GM12878 (cell line): ENCODE data around the gene SVBP. TPM values are rescaled to one million over a fixed set of nuclear protein-coding genes. Genes with fewer than 3 reads are reported as not detected.
A peak's percentile ranks its signal among the peaks of the same experiment; 100 is the strongest.

Experiments
- ATAC-seq: fragments of 200-7000 bp; cut with Tn5 transposase; 3 replicates; pipeline ENCODE4 v1.9.1; 2020; ENCODE audit warnings: mild to moderate bottlenecking, moderate library complexity
- BruUV-seq: library from RNA; stranded (reverse); fragments of 400-500 nt; replicated peaks from 2 replicates; lab custom pipeline; 2021; lab: Mats Ljungman, UMichigan
- CTCF ChIA-PET: fragments of 300-600 bp; sonication (Branson Sonifier 250); formaldehyde crosslinking; extraction: SDS; loops from one replicate; lab custom pipeline; 2021; ENCODE audit warnings: inconsistent platforms; lab: Yijun Ruan, JAX
- POLR2A ChIA-PET: fragments of 350-600 bp; formaldehyde crosslinking; extraction: SDS; loops from one replicate; lab custom pipeline; 2021; ENCODE audit warnings: inconsistent platforms; lab: Charles Lee
- RAD21 ChIA-PET: fragments of 300-600 bp; sonication (Branson Sonifier 250); formaldehyde crosslinking; loops from one replicate; lab custom pipeline; 2023; ENCODE audit warnings: antibody characterized with exemption; ENCODE audit not compliant: unreplicated experiment; lab: Charles Lee
- SMC1A ChIA-PET: fragments of 300-600 bp; sonication (Branson Sonifier 250); formaldehyde crosslinking; loops from one replicate; lab custom pipeline; 2023; ENCODE audit not compliant: unreplicated experiment, uncharacterized antibody; lab: Charles Lee
- DNase-seq: peaks from one replicate; pipeline ENCODE4 v3.0.0-alpha.2; 2011; ENCODE audit warnings: low read depth, low spot score
- FAIRE-seq: peaks from 3 replicates; lab custom pipeline; 2011; peaks lifted over from hg19 to GRCh38; lab: Jason Lieb, UNC
- H2AFZ ChIP-seq: 2 replicates; pipeline ENCODE4 v1.6.0; 2011; ENCODE audit warnings: low read depth, low read length, control low read depth; ENCODE audit not compliant: control insufficient read depth
- H3K27ac ChIP-seq: 2 replicates; pipeline ENCODE4 v1.5.1; 2011; ENCODE audit warnings: control low read depth; ENCODE audit not compliant: control insufficient read depth, insufficient read depth
- H3K27me3 ChIP-seq, 2 experiments: replicated peaks in 1 of 2; 2 replicates each; pipeline versions ENCODE4 v1.6.0 to v1.6.1; 2011; ENCODE audit warnings: low read length in 1 of 2; ENCODE audit not compliant: control insufficient read depth in 2 of 2, insufficient read depth in 2 of 2
- H3K36me3 ChIP-seq, 2 experiments: 2 replicates each; pipeline ENCODE4 v1.5.1; 2011; ENCODE audit warnings: low read length in 1 of 2; ENCODE audit not compliant: control insufficient read depth in 2 of 2, insufficient read depth in 2 of 2
- H3K4me1 ChIP-seq: 2 replicates; pipeline ENCODE4 v1.6.1; 2011; ENCODE audit warnings: mild to moderate bottlenecking, low read length, moderate library complexity, mixed read lengths; ENCODE audit not compliant: control insufficient read depth, insufficient read depth
- H3K4me2 ChIP-seq: 2 replicates; pipeline ENCODE4 v1.6.0; 2011; ENCODE audit warnings: control low read depth; ENCODE audit not compliant: control insufficient read depth, insufficient read depth
- H3K4me3 ChIP-seq: fragments of 200-600 bp; sonication (generic); 2 replicates; pipeline ENCODE4 v1.5.1; 2016
- H3K79me2 ChIP-seq: 2 replicates; pipeline ENCODE4 v1.6.0; 2011; ENCODE audit warnings: low read length; ENCODE audit not compliant: control insufficient read depth, insufficient read depth
- H3K9ac ChIP-seq: 2 replicates; pipeline ENCODE4 v1.8.0; 2011; ENCODE audit warnings: low read length, control low read depth, mixed read lengths; ENCODE audit not compliant: control insufficient read depth, insufficient read depth
- H3K9me3 ChIP-seq: replicated peaks from 3 replicates; pipeline ENCODE4 v1.5.1; 2011; ENCODE audit warnings: mild to moderate bottlenecking, low read length; ENCODE audit not compliant: control insufficient read depth, insufficient read depth
- H4K20me1 ChIP-seq: 2 replicates; pipeline ENCODE4 v1.6.0; 2011; ENCODE audit not compliant: control insufficient read depth, insufficient read depth
- BHLHE40 ChIP-seq, 2 experiments: fragments of 450-650 bp in 1 of 2; IDR thresholded peaks; 2 replicates each; pipeline ENCODE4 v1.6.1; 2011 to 2017; ENCODE audit warnings: low read depth in 2 of 2, borderline replicate concordance in 1 of 2, improper control_type of control experiment in 1 of 2, low read length in 1 of 2, mild to moderate bottlenecking in 1 of 2
- CBX3 ChIP-seq: fragments of 200-600 bp; sonication (generic); IDR thresholded peaks from 2 replicates; pipeline ENCODE4 v1.6.1; 2016; ENCODE audit warnings: low read depth, borderline replicate concordance
- ETV6 ChIP-seq, 2 experiments: fragments of 450-650 bp in 1 of 2; IDR thresholded peaks in 1 of 2; conservative IDR thresholded peaks in 1 of 2; 2 replicates each; pipeline ENCODE4 v1.6.1; 2014; ENCODE audit warnings: antibody characterized with exemption in 1 of 2, borderline replicate concordance in 1 of 2, low read depth in 1 of 2, mild to moderate bottlenecking in 1 of 2, moderate library complexity in 1 of 2
- EZH2 ChIP-seq: IDR thresholded peaks from 2 replicates; pipeline ENCODE4 v1.6.1; 2012; ENCODE audit warnings: low read depth, mild to moderate bottlenecking, control low read depth, inconsistent platforms, low read length, borderline replicate concordance; ENCODE audit not compliant: control insufficient read depth
- HDAC2 ChIP-seq: fragments of 200-600 bp; sonication (generic); IDR thresholded peaks from 2 replicates; pipeline ENCODE4 v1.6.1; 2017
- IKZF1 ChIP-seq: fragments of 450-650 bp; conservative IDR thresholded peaks from 2 replicates; pipeline ENCODE4 v1.6.1; 2017; ENCODE audit warnings: antibody characterized with exemption, mild to moderate bottlenecking
- RUNX3 ChIP-seq: IDR thresholded peaks from 2 replicates; pipeline ENCODE4 v1.6.1; 2012; ENCODE audit warnings: low read length, inconsistent platforms
- SPI1 ChIP-seq: IDR thresholded peaks from 2 replicates; pipeline ENCODE4 v1.6.1; 2011; ENCODE audit warnings: low read depth, mild to moderate bottlenecking, low read length, moderate library complexity, borderline replicate concordance; ENCODE audit not compliant: insufficient read depth
- STAT3 ChIP-seq: IDR thresholded peaks from 2 replicates; pipeline ENCODE4 v1.6.1; 2011; ENCODE audit warnings: low read depth, low read length, improper control_type of control experiment
- TCF3 ChIP-seq: IDR thresholded peaks from 2 replicates; pipeline ENCODE4 v1.6.1; 2012; ENCODE audit warnings: low read depth, mild to moderate bottlenecking, low read length, borderline replicate concordance; ENCODE audit not compliant: insufficient read depth
- ZBED1 ChIP-seq: IDR thresholded peaks from 2 replicates; pipeline ENCODE4 v1.6.1; 2016; ENCODE audit warnings: borderline replicate concordance
- WGBS: methylation state at CpG from one replicate; pipeline ENCODE4 v1.1.6; 2016; ENCODE audit warnings: low lambda C conversion rate; ENCODE audit not compliant: insufficient replicate concordance, insufficient coverage; ENCODE audit errors: missing lambda C conversion rate; 5-methylcytosine and 5-hydroxymethylcytosine counted together
- in situ Hi-C: fragments of 300-500 bp; cut with MboI; formaldehyde crosslinking; loops from 9 replicates; pipeline ENCODE4 v1.14.3; 2018; ENCODE audit warnings: mixed read lengths
- intact Hi-C: fragments of 100-400 bp; cut with micrococcal nuclease; formaldehyde crosslinking; loops from one replicate; pipeline ENCODE4 v1.14.2; 2022; ENCODE audit not compliant: unreplicated experiment
- polyA plus RNA-seq, 11 experiments: library from polyadenylated mRNA; depleted of rRNA in 4 of 11; unstranded in 6 of 11; stranded (reverse) in 5 of 11; fragments of >200 nt; fragmentation: Nextera tagmentation in 4 of 11; fragmentation: Illumina TruSeq in 1 of 11; extraction: Ambion mirVana in 4 of 11; extraction: Trizol in 1 of 11; gene quantifications; 1 replicate in 1 of 11; 2 replicates in 10 of 11; pipeline versions ENCODE4 v1.2.1 to v1.2.3, GENCODE V29; 2011 to 2016; ENCODE audit warnings: inconsistent platforms in 2 of 11, missing spikeins in 2 of 11, low read depth in 1 of 11
- total RNA-seq, 4 experiments: library from RNA; depleted of rRNA in 3 of 4; stranded (reverse); fragments of >200 nt in 3 of 4; fragmentation: Illumina TruSeq in 1 of 4; extraction: Trizol in 1 of 4; gene quantifications; 2 replicates each; pipeline versions ENCODE4 v1.2.1 to v1.2.3, GENCODE V29; 2013 to 2021
- TF ChIP-seq, protein P1 (sequence below): IDR thresholded peaks from 2 replicates; pipeline ENCODE4 v1.6.1; 2012; ENCODE audit warnings: mild to moderate bottlenecking, low read depth, low read length

Gene SVBP
- total and polyA plus RNA-seq, 10 of the 15 experiments (the other 5 are each of a cell fraction or from before 2014, with no cell fraction given): 12.6 to 29.5 (median 19.8) TPM

DNA sequence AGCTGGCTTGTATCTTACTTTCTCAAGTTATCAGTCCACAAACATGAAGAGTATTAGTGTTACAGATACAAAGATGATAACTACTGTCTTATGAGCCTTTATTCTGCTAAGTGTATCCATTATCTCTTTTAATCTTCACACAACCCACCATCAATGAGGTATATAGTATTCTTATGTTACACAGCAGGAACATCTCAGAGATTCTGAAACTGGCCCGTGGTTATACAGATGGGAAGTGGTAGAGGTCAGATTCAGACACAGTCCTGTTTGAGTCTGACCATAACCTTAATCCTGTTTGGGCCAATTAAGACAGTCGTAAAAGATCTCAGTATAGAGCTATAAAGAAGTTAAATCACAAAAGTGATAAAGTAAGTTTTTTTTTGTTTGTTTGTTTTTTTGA, 37.5 kb downstream of the SVBP start:
- FAIRE-seq: no peak
- POLR2A ChIA-PET: interaction anchor here (0.5 to 1.9 kb wide), 3 partner anchors 13 to 296 kb away, joined by 3 to 7 read pairs (median 5); partner anchors contain the start of genes C1orf50, ERMAP and P3H1

More for the DNA sequence above, 37.5 kb downstream of the SVBP start:
- no peaks in the 10 kb centered on the region for H4K20me1 ChIP-seq
- intact Hi-C loops: loop anchor here (2.0 kb wide), 1 partner anchor 133 kb away; no protein-coding TSS in a partner anchor
- H3K27me3 ChIP-seq: no peaks in the 10 kb centered on the region
- peaks cover 5% of the 10 kb centered on the region; the same call in 1 of the 2 replicates for H3K4me1 ChIP-seq
- BruUV-seq: no TSS peak
- 19% methylated on average over 2 of the region's 2 CpGs for WGBS
- RAD21 ChIA-PET: interaction anchor here (0.9 to 5.2 kb wide), 3 partner anchors 12 to 294 kb away, joined by 4 to 92 read pairs (median 25); partner anchors contain the start of genes C1orf50 and P3H1
- no peak overlapping the region for H3K9ac ChIP-seq
- in situ Hi-C loops: loop anchor here (5.0 kb wide), 1 partner anchor 288 kb away; no protein-coding TSS in a partner anchor
- no peak overlapping the region for H3K4me2 ChIP-seq
- peaks cover 10 to 21% of the 10 kb centered on the region in 2 experiments for H3K36me3 ChIP-seq
- CTCF ChIA-PET: interaction anchor here (0.9 to 2.1 kb wide), 7 partner anchors 9 to 297 kb away, joined by 3 to 39 read pairs (median 4); partner anchors contain the start of genes ERMAP and SVBP
- no peak for DNase-seq
- no peak overlapping the region for H3K4me3 ChIP-seq
- TF ChIP-seq CBX3 (no peak), SPI1 (peak; percentile 53; the same call in 1 of the 2 replicates), IKZF1 (no peak), ZBED1 (no peak), ETV6 (conservative IDR thresholded peaks at IDR 0.05 in 1 of 2, IDR thresholded peaks at IDR 0.05 in 1 of 2; ENCODE audit: borderline replicate concordance in 1 of 2, low read depth in 1 of 2) (no peak), STAT3 (no peak), RUNX3 (peak; percentile 27; the same call in 1 of the 2 replicates), HDAC2 (no peak), EZH2 (no peak), BHLHE40 (IDR thresholded peaks at IDR 0.05; ENCODE audit: borderline replicate concordance in 1 of 2, low read depth in 2 of 2, low read length in 1 of 2) (no peak), TCF3 (no peak)
- TF ChIP-seq, protein P1, sequence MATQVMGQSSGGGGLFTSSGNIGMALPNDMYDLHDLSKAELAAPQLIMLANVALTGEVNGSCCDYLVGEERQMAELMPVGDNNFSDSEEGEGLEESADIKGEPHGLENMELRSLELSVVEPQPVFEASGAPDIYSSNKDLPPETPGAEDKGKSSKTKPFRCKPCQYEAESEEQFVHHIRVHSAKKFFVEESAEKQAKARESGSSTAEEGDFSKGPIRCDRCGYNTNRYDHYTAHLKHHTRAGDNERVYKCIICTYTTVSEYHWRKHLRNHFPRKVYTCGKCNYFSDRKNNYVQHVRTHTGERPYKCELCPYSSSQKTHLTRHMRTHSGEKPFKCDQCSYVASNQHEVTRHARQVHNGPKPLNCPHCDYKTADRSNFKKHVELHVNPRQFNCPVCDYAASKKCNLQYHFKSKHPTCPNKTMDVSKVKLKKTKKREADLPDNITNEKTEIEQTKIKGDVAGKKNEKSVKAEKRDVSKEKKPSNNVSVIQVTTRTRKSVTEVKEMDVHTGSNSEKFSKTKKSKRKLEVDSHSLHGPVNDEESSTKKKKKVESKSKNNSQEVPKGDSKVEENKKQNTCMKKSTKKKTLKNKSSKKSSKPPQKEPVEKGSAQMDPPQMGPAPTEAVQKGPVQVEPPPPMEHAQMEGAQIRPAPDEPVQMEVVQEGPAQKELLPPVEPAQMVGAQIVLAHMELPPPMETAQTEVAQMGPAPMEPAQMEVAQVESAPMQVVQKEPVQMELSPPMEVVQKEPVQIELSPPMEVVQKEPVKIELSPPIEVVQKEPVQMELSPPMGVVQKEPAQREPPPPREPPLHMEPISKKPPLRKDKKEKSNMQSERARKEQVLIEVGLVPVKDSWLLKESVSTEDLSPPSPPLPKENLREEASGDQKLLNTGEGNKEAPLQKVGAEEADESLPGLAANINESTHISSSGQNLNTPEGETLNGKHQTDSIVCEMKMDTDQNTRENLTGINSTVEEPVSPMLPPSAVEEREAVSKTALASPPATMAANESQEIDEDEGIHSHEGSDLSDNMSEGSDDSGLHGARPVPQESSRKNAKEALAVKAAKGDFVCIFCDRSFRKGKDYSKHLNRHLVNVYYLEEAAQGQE: no peak
- TF ChIP-seq, all 136 proteins: peak for 2
- H3K9me3 ChIP-seq: no peaks in the 10 kb centered on the region
- SMC1A ChIA-PET: interaction anchor here (1.1 to 5.6 kb wide), 5 partner anchors 12 to 295 kb away, joined by 4 to 53 read pairs (median 21); partner anchors contain the start of genes C1orf50 and P3H1
- no peak overlapping the region for H3K27ac ChIP-seq
- ATAC-seq: peak; percentile 88
- H2AFZ ChIP-seq: no peak overlapping the region
- no peaks in the 10 kb centered on the region for H3K79me2 ChIP-seq
